ENCODE measurements around the gene ACTN3.

Gene ACTN3

GRCh38 chr11:66549696-66550095 lies 3.0 kb downstream of the ACTN3 start:
- H3K4me3 ChIP-seq (ENCODE audit: low read depth, low read length), result no peak overlapping the region
- no peaks in the 10 kb centered on the region for H3K27me3 ChIP-seq (ENCODE audit: insufficient read depth, low read depth, severe bottlenecking)
- H3K9me3 ChIP-seq (ENCODE audit: severe bottlenecking), result no peaks in the 10 kb centered on the region
- no peak for TF ChIP-seq CTCF (IDR thresholded peaks at IDR 0.05; ENCODE audit: low read depth, low read length)
- no peak overlapping the region for H3K27ac ChIP-seq
- H3K36me3 ChIP-seq, result no peaks in the 10 kb centered on the region
- DNase-seq, result no peak

- no peak overlapping the region for H3K27ac ChIP-seq
- no peaks in the 10 kb centered on the region for H3K36me3 ChIP-seq
- H3K4me3 ChIP-seq (ENCODE audit: low read depth, low read length), result no peak overlapping the region
- H3K27me3 ChIP-seq (ENCODE audit: insufficient read depth, low read depth, severe bottlenecking), result no peaks in the 10 kb centered on the region
- no peak for DNase-seq
- no peaks in the 10 kb centered on the region for H3K9me3 ChIP-seq (ENCODE audit: severe bottlenecking)
- no peak for TF ChIP-seq CTCF (IDR thresholded peaks at IDR 0.05; ENCODE audit: low read depth, low read length)
These were observed 4.2 kb downstream of the ACTN3 start for GRCh38 chr11:66550887-66551286.

GRCh38 chr11:66554602-66555001 lies 7.9 kb downstream of the ACTN3 start:
- no peak for DNase-seq
- H3K27me3 ChIP-seq (ENCODE audit: insufficient read depth, low read depth, severe bottlenecking), result no peaks in the 10 kb centered on the region
- no peak for TF ChIP-seq CTCF (IDR thresholded peaks at IDR 0.05; ENCODE audit: low read depth, low read length)

GRCh38 chr11:66555416-66555815 lies 8.7 kb downstream of the ACTN3 start:
- TF ChIP-seq CTCF (IDR thresholded peaks at IDR 0.05; ENCODE audit: low read depth, low read length), result no peak
- Histone ChIP-seq H3K27ac (no peak overlapping the region), H3K9me3 (ENCODE audit: severe bottlenecking) (no peaks in the 10 kb centered on the region), H3K27me3 (ENCODE audit: insufficient read depth, low read depth, severe bottlenecking) (no peaks in the 10 kb centered on the region), H3K36me3 (no peaks in the 10 kb centered on the region), H3K4me3 (ENCODE audit: low read depth, low read length) (no peak overlapping the region)
- no peak for DNase-seq

More at GRCh38 chr11:66554602-66555001, 7.9 kb downstream of the ACTN3 start:
- no peaks in the 10 kb centered on the region for H3K9me3 ChIP-seq (ENCODE audit: severe bottlenecking)
- H3K27ac ChIP-seq, result no peak overlapping the region
- no peak overlapping the region for H3K4me3 ChIP-seq (ENCODE audit: low read depth, low read length)
- no peaks in the 10 kb centered on the region for H3K36me3 ChIP-seq

GRCh38 chr11:66556086-66556485 lies 9.4 kb downstream of the ACTN3 start:
- H3K27ac ChIP-seq, result no peak overlapping the region

More at GRCh38 chr11:66556086-66556485, 9.4 kb downstream of the ACTN3 start:
- TF ChIP-seq CTCF (IDR thresholded peaks at IDR 0.05; ENCODE audit: low read depth, low read length), result no peak
- Histone ChIP-seq H3K9me3 (ENCODE audit: severe bottlenecking) (no peaks in the 10 kb centered on the region), H3K36me3 (no peaks in the 10 kb centered on the region), H3K4me3 (ENCODE audit: low read depth, low read length) (no peak overlapping the region), H3K27me3 (ENCODE audit: insufficient read depth, low read depth, severe bottlenecking) (no peaks in the 10 kb centered on the region)
- no peak for DNase-seq

All from WERI-Rb-1 (cell line).